ENCODE data around the gene CCNG1. TPM values are rescaled to one million over a fixed set of nuclear protein-coding genes. Genes with fewer than 3 reads are reported as not detected.

CCNG1 gene
- polyA plus RNA-seq, 3 donors = 13.1 to 48.9 (median 46.0) TPM

- H3K9me3 Mint-ChIP-seq = no peaks in the 10 kb centered on the region
- H3K27me3 Mint-ChIP-seq (ENCODE audit: low read depth in 3 of 3) = peaks cover 0 to 1% (median 0%) of the 10 kb centered on the region in 3 donors
- no peak overlapping the region for H3K27ac ChIP-seq (ENCODE audit: low read depth in 1 of 2, low read length in 2 of 2)
- peaks cover 4% of the 10 kb centered on the region for H3K4me1 Mint-ChIP-seq
- H3K9ac ChIP-seq (ENCODE audit: insufficient read depth, low read length, poor library complexity, severe bottlenecking) = no peak overlapping the region
- H3K36me3 ChIP-seq (replicated peaks in 1 of 2; ENCODE audit: control insufficient read depth in 1 of 2, insufficient read depth in 2 of 2, low read length in 2 of 2) = peaks cover 43 to 84% of the 10 kb centered on the region in 2 donors
- no peak for TF ChIP-seq CTCF (IDR thresholded peaks at IDR 0.05)
- WGBS (ENCODE audit: insufficient coverage) = no CpG with 5 or more reads among the region's 2 CpGs
- no peak for DNase-seq
- H3K4me2 ChIP-seq (replicated peaks; ENCODE audit: extremely low read depth, low read length, poor library complexity, severe bottlenecking) = no peak overlapping the region
- intact Hi-C loops (cut with micrococcal nuclease) = no loop called here
- no peaks in the 10 kb centered on the region for H3K27me3 ChIP-seq (ENCODE audit: control insufficient read depth in 2 of 2, insufficient read depth in 2 of 2, low read length in 2 of 2)
- H3K27ac Mint-ChIP-seq = peak overlapping the region in 1 of 7 donors; percentile 37
- no peaks in the 10 kb centered on the region for H4K20me1 ChIP-seq (ENCODE audit: insufficient read depth, low read length)
- H2AFZ ChIP-seq (ENCODE audit: insufficient read depth, low read depth, low read length, poor library complexity, severe bottlenecking) = no peak overlapping the region
- peaks cover 50 to 74% of the 10 kb centered on the region in 2 donors for H3K36me3 Mint-ChIP-seq
- H3K9me3 ChIP-seq (replicated peaks in 1 of 2; ENCODE audit: control insufficient read depth in 1 of 2, insufficient read depth in 1 of 2, low read length in 2 of 2) = no peaks in the 10 kb centered on the region
- H3K4me3 Mint-ChIP-seq = no peak overlapping the region
- no peaks in the 10 kb centered on the region for H3K4me1 ChIP-seq (ENCODE audit: control insufficient read depth in 1 of 2, insufficient read depth in 2 of 2, low read length in 2 of 2)
- no peaks in the 10 kb centered on the region for H3K79me2 ChIP-seq (ENCODE audit: insufficient read depth, low read length)
- no peak overlapping the region for H3K4me3 ChIP-seq (replicated peaks in 1 of 3; ENCODE audit: low read depth in 2 of 3, low read length in 3 of 3)
These were observed 41.0 kb downstream of the CCNG1 start for GRCh38 chr5:163478126-163478981.

GRCh38 chr5:163478982-163479271 lies 41.5 kb downstream of the CCNG1 start:
- peaks cover 48 to 86% of the 10 kb centered on the region in 2 donors for H3K36me3 ChIP-seq (replicated peaks in 1 of 2; ENCODE audit: control insufficient read depth in 1 of 2, insufficient read depth in 2 of 2, low read length in 2 of 2)
- H3K36me3 Mint-ChIP-seq = peaks cover 53 to 77% of the 10 kb centered on the region in 2 donors

More at GRCh38 chr5:163478982-163479271, 41.5 kb downstream of the CCNG1 start:
- no peak for TF ChIP-seq CTCF (IDR thresholded peaks at IDR 0.05)
- Histone ChIP-seq H3K9me3 (replicated peaks in 1 of 2; ENCODE audit: control insufficient read depth in 1 of 2, insufficient read depth in 1 of 2, low read length in 2 of 2) (no peaks in the 10 kb centered on the region), H3K4me3 (replicated peaks in 1 of 3; ENCODE audit: low read depth in 2 of 3, low read length in 3 of 3) (no peak overlapping the region), H4K20me1 (ENCODE audit: insufficient read depth, low read length) (no peaks in the 10 kb centered on the region), H3K79me2 (ENCODE audit: insufficient read depth, low read length) (no peaks in the 10 kb centered on the region), H3K27ac (ENCODE audit: low read depth in 1 of 2, low read length in 2 of 2) (no peak overlapping the region), H3K4me2 (replicated peaks; ENCODE audit: extremely low read depth, low read length, poor library complexity, severe bottlenecking) (no peak overlapping the region), H3K4me1 (ENCODE audit: control insufficient read depth in 1 of 2, insufficient read depth in 2 of 2, low read length in 2 of 2) (no peaks in the 10 kb centered on the region), H3K9ac (ENCODE audit: insufficient read depth, low read length, poor library complexity, severe bottlenecking) (no peak overlapping the region), H2AFZ (ENCODE audit: insufficient read depth, low read depth, low read length, poor library complexity, severe bottlenecking) (no peak overlapping the region), H3K27me3 (ENCODE audit: control insufficient read depth in 2 of 2, insufficient read depth in 2 of 2, low read length in 2 of 2) (no peaks in the 10 kb centered on the region)
- Mint-ChIP-seq H3K27ac (peak overlapping the region in 2 of 7 donors; percentile 25 to 37), H3K9me3 (no peaks in the 10 kb centered on the region), H3K4me1 (peaks cover 4% of the 10 kb centered on the region), H3K27me3 (ENCODE audit: low read depth in 3 of 3) (peaks cover 0 to 1% (median 0%) of the 10 kb centered on the region in 3 donors), H3K4me3 (no peak overlapping the region)
- no CpG with 5 or more reads among the region's 1 CpG for WGBS (ENCODE audit: insufficient coverage)
- intact Hi-C loops (cut with micrococcal nuclease) = no loop called here
- no peak for DNase-seq

Measured in CD14-positive monocyte (primary cell).